H9 (cell line): ENCODE measurements around the gene OR52M1. TPM values are rescaled to one million over a fixed set of nuclear protein-coding genes. Genes with fewer than 3 reads are reported as not detected.

Source experiments
- DNase-seq: peaks from one replicate; pipeline ENCODE4 v3.0.0-alpha.2; 2017
- H2AFZ ChIP-seq: one replicate; pipeline ENCODE4 v1.6.1; 2013; ENCODE audit warnings: mild to moderate bottlenecking, low read length, control low read depth, moderate library complexity
- H2AK5ac ChIP-seq: 2 replicates; pipeline ENCODE4 v1.6.1; 2013; ENCODE audit warnings: low read length, control low read depth, mixed read lengths; ENCODE audit not compliant: insufficient read length
- H2BK120ac ChIP-seq: one replicate; pipeline ENCODE4 v1.6.1; 2013; ENCODE audit warnings: low read depth, mild to moderate bottlenecking, low read length, control low read depth, inconsistent platforms; ENCODE audit not compliant: poor library complexity, severe bottlenecking
- H2BK12ac ChIP-seq: 2 replicates; pipeline ENCODE4 v1.6.1; 2013; ENCODE audit warnings: low read length, control low read depth, mixed read lengths, low read depth; ENCODE audit not compliant: insufficient read length
- H2BK15ac ChIP-seq: 2 replicates; pipeline ENCODE4 v1.6.1; 2013; ENCODE audit warnings: low read depth, low read length, control low read depth
- H2BK20ac ChIP-seq: one replicate; pipeline ENCODE4 v1.6.1; 2013; ENCODE audit warnings: low read depth, mild to moderate bottlenecking, low read length, control low read depth, inconsistent platforms; ENCODE audit not compliant: poor library complexity, severe bottlenecking
- H2BK5ac ChIP-seq: 2 replicates; pipeline ENCODE4 v1.6.1; 2013; ENCODE audit warnings: low read length, control low read depth, mixed read lengths; ENCODE audit not compliant: insufficient read length
- H3K14ac ChIP-seq: 2 replicates; pipeline ENCODE4 v1.6.1; 2013; ENCODE audit warnings: low read length, control low read depth; ENCODE audit not compliant: insufficient read depth
- H3K18ac ChIP-seq: 2 replicates; pipeline ENCODE4 v1.6.1; 2013; ENCODE audit warnings: low read depth, mild to moderate bottlenecking, mixed read lengths, low read length, control low read depth; ENCODE audit not compliant: insufficient read length
- H3K23ac ChIP-seq: 2 replicates; pipeline ENCODE4 v1.6.1; 2013; ENCODE audit warnings: low read length, control low read depth, mixed read lengths, low read depth; ENCODE audit not compliant: insufficient read length
- H3K23me2 ChIP-seq: 2 replicates; pipeline ENCODE4 v1.6.1; 2013; ENCODE audit warnings: low read depth, mild to moderate bottlenecking, mixed read lengths, low read length, control low read depth; ENCODE audit not compliant: insufficient read length, poor library complexity, severe bottlenecking
- H3K27ac ChIP-seq: 2 replicates; pipeline ENCODE4 v1.5.1; 2013; ENCODE audit warnings: low read length, control low read depth, mixed read lengths, low read depth; ENCODE audit not compliant: insufficient read length
- H3K27me3 ChIP-seq: 2 replicates; pipeline ENCODE4 v1.6.1; 2013; ENCODE audit warnings: low read length, control low read depth, inconsistent platforms; ENCODE audit not compliant: insufficient read depth
- H3K4ac ChIP-seq: 2 replicates; pipeline ENCODE4 v1.6.1; 2013; ENCODE audit warnings: low read depth, mild to moderate bottlenecking, control low read depth, inconsistent platforms, low read length, moderate library complexity
- H3K4me1 ChIP-seq: 2 replicates; pipeline ENCODE4 v1.6.1; 2013; ENCODE audit warnings: low read length, control low read depth, inconsistent platforms; ENCODE audit not compliant: insufficient read depth
- H3K4me2 ChIP-seq: 2 replicates; pipeline ENCODE4 v1.6.1; 2013; ENCODE audit warnings: low read length, control low read depth, mixed read lengths; ENCODE audit not compliant: insufficient read length, insufficient read depth
- H3K56ac ChIP-seq: 2 replicates; pipeline ENCODE4 v1.6.1; 2013; ENCODE audit warnings: low read depth, mild to moderate bottlenecking, mixed read lengths, low read length, control low read depth; ENCODE audit not compliant: insufficient read length
- H3K79me1 ChIP-seq: 2 replicates; pipeline ENCODE4 v1.6.1; 2013; ENCODE audit warnings: low read depth, mild to moderate bottlenecking, moderate library complexity, low read length, control low read depth, inconsistent platforms; ENCODE audit not compliant: insufficient read depth, poor library complexity, severe bottlenecking
- H3K79me2 ChIP-seq: 2 replicates; pipeline ENCODE4 v1.6.1; 2013; ENCODE audit warnings: low read length, control low read depth, inconsistent platforms; ENCODE audit not compliant: insufficient read depth
- H3K9ac ChIP-seq: 2 replicates; pipeline ENCODE4 v1.6.1; 2013; ENCODE audit warnings: low read length, control low read depth, mixed read lengths; ENCODE audit not compliant: insufficient read length; ENCODE audit errors: extremely low read depth
- H3K9me3 ChIP-seq: one replicate; pipeline ENCODE4 v1.6.1; 2013; ENCODE audit warnings: low read depth, low read length, inconsistent platforms; ENCODE audit not compliant: control insufficient read depth
- H3T11ph ChIP-seq: one replicate; pipeline ENCODE4 v1.6.1; 2013; ENCODE audit warnings: mild to moderate bottlenecking, low read length, control low read depth, inconsistent platforms
- H4K20me1 ChIP-seq: one replicate; pipeline ENCODE4 v1.6.1; 2013; ENCODE audit not compliant: control insufficient read depth, insufficient read length, insufficient read depth
- H4K5ac ChIP-seq: 2 replicates; pipeline ENCODE4 v1.6.1; 2013; ENCODE audit warnings: low read depth, mild to moderate bottlenecking, mixed read lengths, low read length, control low read depth; ENCODE audit not compliant: insufficient read length
- H4K8ac ChIP-seq: replicated peaks from 2 replicates; pipeline ENCODE4 v1.6.1; 2013; ENCODE audit warnings: low read length, control low read depth, mixed read lengths, low read depth; ENCODE audit not compliant: insufficient read length
- H4K91ac ChIP-seq: 2 replicates; pipeline ENCODE4 v1.6.1; 2013; ENCODE audit warnings: low read depth, mild to moderate bottlenecking, moderate library complexity, mixed read lengths, low read length, control low read depth; ENCODE audit not compliant: insufficient read length
- H3K27ac Mint-ChIP-seq, 3 experiments: 2 replicates in 2 of 3; 3 replicates in 1 of 3; pipeline ENCODE4 v1.8.0; 2020 to 2021; ENCODE audit warnings: mixed read lengths in 3 of 3, mild to moderate bottlenecking in 1 of 3, moderate library complexity in 1 of 3
- H3K27me3 Mint-ChIP-seq: 2 replicates; pipeline ENCODE4 v1.8.0; 2021; ENCODE audit warnings: low read depth, mild to moderate bottlenecking, moderate library complexity, mixed read lengths
- H3K36me3 Mint-ChIP-seq, 3 experiments: 2 replicates in 2 of 3; 3 replicates in 1 of 3; pipeline ENCODE4 v1.8.0; 2020 to 2021; ENCODE audit warnings: low read depth in 3 of 3, mixed read lengths in 3 of 3; ENCODE audit not compliant: insufficient read depth in 1 of 3
- H3K4me1 Mint-ChIP-seq, 2 experiments: 2 replicates each; pipeline ENCODE4 v1.8.0; 2020; ENCODE audit warnings: mixed read lengths in 2 of 2
- H3K4me3 Mint-ChIP-seq, 2 experiments: 2 replicates in 1 of 2; 3 replicates in 1 of 2; pipeline ENCODE4 v1.8.0; 2020 to 2021; ENCODE audit warnings: mild to moderate bottlenecking in 2 of 2, mixed read lengths in 2 of 2, moderate library complexity in 1 of 2
- H3K9me3 Mint-ChIP-seq, 2 experiments: 2 replicates in 1 of 2; 3 replicates in 1 of 2; pipeline ENCODE4 v1.8.0; 2020; ENCODE audit warnings: mild to moderate bottlenecking in 2 of 2, mixed read lengths in 2 of 2, moderate library complexity in 1 of 2
- CTCF ChIP-seq: fragments of 200-600 bp; sonication (generic); conservative IDR thresholded peaks from 3 replicates; pipeline ENCODE4 v1.8.0; 2021; ENCODE audit warnings: antibody characterized with exemption, mild to moderate bottlenecking
- WGBS: extraction: QIAGEN DNeasy Blood & Tissue Kit; methylation state at CpG from one replicate; pipeline ENCODE4 v1.1.7; 2013; ENCODE audit warnings: missing lambda C conversion rate, low lambda C conversion rate, mixed read lengths; ENCODE audit not compliant: insufficient read length; ENCODE audit errors: extremely low coverage; 5-methylcytosine and 5-hydroxymethylcytosine counted together
- total RNA-seq: library from RNA; stranded (reverse); gene quantifications from 2 replicates; pipeline ENCODE4 v1.2.1, GENCODE V29; 2021

OR52M1 gene
- total RNA-seq, 1 experiment from 2014 or later = not detected

DNA sequence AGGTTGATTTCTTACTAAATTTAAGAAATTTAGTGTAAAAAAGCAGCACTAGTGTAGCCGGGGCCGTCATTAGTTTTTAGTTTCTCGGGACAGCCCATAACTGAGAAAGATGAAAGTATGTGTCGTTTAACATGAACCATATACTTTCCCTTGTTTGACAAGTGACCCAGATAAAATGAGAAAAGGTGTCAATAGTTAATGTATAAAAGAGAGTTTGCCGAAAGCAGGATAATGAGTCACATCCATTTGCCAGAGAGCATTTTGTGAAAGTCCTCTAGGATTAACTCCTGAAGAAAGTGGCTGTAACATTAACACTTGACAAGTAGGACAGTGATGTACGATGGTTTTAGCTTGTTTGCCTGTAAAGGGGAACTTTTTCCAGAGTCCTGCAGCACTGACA, 49.0 kb upstream of the OR52M1 start:
- H3K9me3 ChIP-seq = no peaks in the 10 kb centered on the region
- H2BK120ac ChIP-seq = no peak overlapping the region
- H4K5ac ChIP-seq = no peak overlapping the region
- no peaks in the 10 kb centered on the region for H3K79me2 ChIP-seq
- H2BK15ac ChIP-seq = no peak overlapping the region
- no peak overlapping the region for H3K4me3 Mint-ChIP-seq
- no peaks in the 10 kb centered on the region for H3K79me1 ChIP-seq
- no peak overlapping the region for H2BK20ac ChIP-seq
- no peak overlapping the region for H2AK5ac ChIP-seq
- H3K4me1 Mint-ChIP-seq = no peaks in the 10 kb centered on the region
- H2BK5ac ChIP-seq = no peak overlapping the region
- H3K23me2 ChIP-seq = no peaks in the 10 kb centered on the region
- no peak for DNase-seq
- H3K4ac ChIP-seq = no peak overlapping the region
- H3K4me1 ChIP-seq = no peaks in the 10 kb centered on the region
- H3K9me3 Mint-ChIP-seq = peaks cover 4 to 6% of the 10 kb centered on the region in 2 experiments; a peak in 3 of 5 replicates
- no peak overlapping the region for H4K91ac ChIP-seq
- H2BK12ac ChIP-seq = no peak overlapping the region
- peaks cover 0 to 4% (median 0%) of the 10 kb centered on the region in 3 experiments; a peak in 2 of 7 replicates for H3K36me3 Mint-ChIP-seq
- no peak overlapping the region for H4K8ac ChIP-seq
- no peak overlapping the region for H2AFZ ChIP-seq
- no peak overlapping the region for H3K27ac ChIP-seq
- H3K4me2 ChIP-seq = no peak overlapping the region
- no peaks in the 10 kb centered on the region for H4K20me1 ChIP-seq
- WGBS = no CpG with 5 or more reads among the region's 6 CpGs
- H3K18ac ChIP-seq = no peak overlapping the region
- H3K9ac ChIP-seq = no peak overlapping the region
- H3K27ac Mint-ChIP-seq = no peak overlapping the region
- H3K23ac ChIP-seq = no peak overlapping the region
- no peak overlapping the region for H3K14ac ChIP-seq
- peaks cover 2% of the 10 kb centered on the region; the same call in 1 of the 2 replicates for H3K27me3 Mint-ChIP-seq
- no peak overlapping the region for H3T11ph ChIP-seq
- TF ChIP-seq CTCF = no peak
- no peaks in the 10 kb centered on the region for H3K27me3 ChIP-seq
- no peak overlapping the region for H3K56ac ChIP-seq
